Thyroid gland (tissue), 4 donors: ENCODE results near the gene RTTN. TPM values are rescaled to one million over a fixed set of nuclear protein-coding genes. Genes with fewer than 3 reads are reported as not detected.

Source experiments
- DNase-seq, 2 donors: peaks; one replicate each; pipeline ENCODE4 v3.0.0-alpha.2; 2019
- H3K27ac ChIP-seq, 3 donors: fragments of 200-600 bp; sonication (generic); 1 replicate in 2 of 3; 2 replicates in 1 of 3; pipeline ENCODE4 v1.5.1; 2016 to 2019; ENCODE audit warnings: mild to moderate bottlenecking in 1 of 3, moderate library complexity in 1 of 3
- H3K27me3 ChIP-seq: fragments of 200-600 bp; sonication (generic); one replicate; pipeline ENCODE4 v1.5.1; 2019
- H3K36me3 ChIP-seq, 2 donors: fragments of 200-600 bp; sonication (generic); one replicate each; pipeline ENCODE4 v1.5.1; 2016 to 2019
- H3K4me1 ChIP-seq, 2 donors: fragments of 200-600 bp; sonication (generic); one replicate each; pipeline ENCODE4 v1.5.1; 2017 to 2019
- H3K4me3 ChIP-seq, 3 donors: fragments of 200-600 bp; sonication (generic); replicated peaks in 1 of 3; 1 replicate in 2 of 3; 2 replicates in 1 of 3; pipeline ENCODE4 v1.5.1; 2016; ENCODE audit warnings: mild to moderate bottlenecking in 1 of 3
- H3K9me3 ChIP-seq: fragments of 200-600 bp; sonication (generic); one replicate; pipeline ENCODE4 v1.5.1; 2017
- POLR2A ChIP-seq, 2 donors: fragments of 450-650 bp; IDR thresholded peaks; one replicate each; pipeline ENCODE4 v1.6.1; 2017; ENCODE audit warnings: antibody characterized with exemption in 2 of 2, mild to moderate bottlenecking in 2 of 2, moderate library complexity in 1 of 2
- WGBS, 2 donors: methylation state at CpG; one replicate each; pipeline ENCODE4 v1.1.5; 2017; 5-methylcytosine and 5-hydroxymethylcytosine counted together
- intact Hi-C: fragments of 100-400 bp; cut with DNase I; formaldehyde crosslinking; loops from one replicate; pipeline ENCODE4 v1.15.1; 2023
- total RNA-seq, 4 donors: library from RNA; depleted of rRNA; stranded (reverse); fragments of >200 nt; gene quantifications; one replicate each; pipeline ENCODE4 v1.2.3, GENCODE V29; 2016
- TF ChIP-seq, protein P1 (sequence below), 6 experiments: fragments of 200-600 bp in 3 of 6; fragments of 450-650 bp in 3 of 6; sonication (generic) in 3 of 6; IDR thresholded peaks; one replicate each; pipeline ENCODE4 v1.5.1; 2016 to 2019; ENCODE audit warnings: antibody characterized with exemption in 6 of 6, mild to moderate bottlenecking in 2 of 6, inconsistent platforms in 1 of 6, moderate library complexity in 1 of 6

RTTN gene
- total RNA-seq, 4 donors from 2014 or later: 12.6 to 34.6 (median 19.3) TPM

- Histone ChIP-seq H3K4me1 (no peaks in the 10 kb centered on the region), H3K27me3 (no peaks in the 10 kb centered on the region), H3K36me3 (peaks cover 0 to 7% of the 10 kb centered on the region in 2 donors), H3K9me3 (no peaks in the 10 kb centered on the region), H3K27ac (no peak overlapping the region), H3K4me3 (no peak overlapping the region)
- intact Hi-C loops: no loop called here
- no peak for TF ChIP-seq POLR2A (IDR thresholded peaks at IDR 0.05)
- TF ChIP-seq, protein P1, sequence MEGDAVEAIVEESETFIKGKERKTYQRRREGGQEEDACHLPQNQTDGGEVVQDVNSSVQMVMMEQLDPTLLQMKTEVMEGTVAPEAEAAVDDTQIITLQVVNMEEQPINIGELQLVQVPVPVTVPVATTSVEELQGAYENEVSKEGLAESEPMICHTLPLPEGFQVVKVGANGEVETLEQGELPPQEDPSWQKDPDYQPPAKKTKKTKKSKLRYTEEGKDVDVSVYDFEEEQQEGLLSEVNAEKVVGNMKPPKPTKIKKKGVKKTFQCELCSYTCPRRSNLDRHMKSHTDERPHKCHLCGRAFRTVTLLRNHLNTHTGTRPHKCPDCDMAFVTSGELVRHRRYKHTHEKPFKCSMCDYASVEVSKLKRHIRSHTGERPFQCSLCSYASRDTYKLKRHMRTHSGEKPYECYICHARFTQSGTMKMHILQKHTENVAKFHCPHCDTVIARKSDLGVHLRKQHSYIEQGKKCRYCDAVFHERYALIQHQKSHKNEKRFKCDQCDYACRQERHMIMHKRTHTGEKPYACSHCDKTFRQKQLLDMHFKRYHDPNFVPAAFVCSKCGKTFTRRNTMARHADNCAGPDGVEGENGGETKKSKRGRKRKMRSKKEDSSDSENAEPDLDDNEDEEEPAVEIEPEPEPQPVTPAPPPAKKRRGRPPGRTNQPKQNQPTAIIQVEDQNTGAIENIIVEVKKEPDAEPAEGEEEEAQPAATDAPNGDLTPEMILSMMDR (IDR thresholded peaks at IDR 0.05): no peak
- no peak for DNase-seq
These were observed 22.9 kb downstream of the RTTN start for GRCh38 chr18:70182548-70182947.

DNA sequence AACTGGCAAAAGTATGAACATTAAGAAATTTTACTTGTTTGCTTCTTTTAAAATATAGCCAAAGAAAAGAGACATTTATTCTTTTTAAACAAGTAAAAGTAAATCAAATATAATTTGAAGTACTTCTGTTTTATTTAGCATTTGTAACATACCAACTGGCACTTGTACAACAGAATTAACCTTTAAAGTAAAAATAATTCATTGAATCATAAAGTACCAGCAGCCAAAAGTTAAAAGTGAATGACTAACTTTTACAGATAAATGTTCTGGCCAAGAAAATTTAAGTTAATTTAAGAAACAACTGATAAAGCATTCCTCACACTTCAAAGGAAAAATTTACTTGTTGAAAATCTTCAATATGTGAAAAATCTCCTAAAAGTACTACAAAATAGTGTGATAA is 23.8 kb downstream of the RTTN start:
- intact Hi-C loops: no loop called here

GRCh38 chr18:70181015-70181414 is 24.5 kb downstream of the RTTN start:
- no peaks in the 10 kb centered on the region for H3K4me1 ChIP-seq
- TF ChIP-seq, protein P1 (IDR thresholded peaks at IDR 0.05): no peak
- TF ChIP-seq POLR2A (IDR thresholded peaks at IDR 0.05): no peak
- WGBS, 2 donors: 91 to 98% methylated on average over 1 of the region's 1 CpG
- no peak overlapping the region for H3K27ac ChIP-seq
- H3K4me3 ChIP-seq: no peak overlapping the region
- H3K36me3 ChIP-seq: peaks cover 0 to 3% of the 10 kb centered on the region in 2 donors
- no peaks in the 10 kb centered on the region for H3K27me3 ChIP-seq
- intact Hi-C loops: no loop called here
- no peaks in the 10 kb centered on the region for H3K9me3 ChIP-seq
- no peak for DNase-seq

More for the DNA sequence above, 23.8 kb downstream of the RTTN start:
- Histone ChIP-seq H3K4me3 (no peak overlapping the region), H3K27ac (no peak overlapping the region), H3K36me3 (peaks cover 0 to 7% of the 10 kb centered on the region in 2 donors), H3K27me3 (no peaks in the 10 kb centered on the region), H3K9me3 (no peaks in the 10 kb centered on the region), H3K4me1 (no peaks in the 10 kb centered on the region)
- no peak for DNase-seq
- TF ChIP-seq, protein P1 (IDR thresholded peaks at IDR 0.05): no peak
- no peak for TF ChIP-seq POLR2A (IDR thresholded peaks at IDR 0.05)

DNA sequence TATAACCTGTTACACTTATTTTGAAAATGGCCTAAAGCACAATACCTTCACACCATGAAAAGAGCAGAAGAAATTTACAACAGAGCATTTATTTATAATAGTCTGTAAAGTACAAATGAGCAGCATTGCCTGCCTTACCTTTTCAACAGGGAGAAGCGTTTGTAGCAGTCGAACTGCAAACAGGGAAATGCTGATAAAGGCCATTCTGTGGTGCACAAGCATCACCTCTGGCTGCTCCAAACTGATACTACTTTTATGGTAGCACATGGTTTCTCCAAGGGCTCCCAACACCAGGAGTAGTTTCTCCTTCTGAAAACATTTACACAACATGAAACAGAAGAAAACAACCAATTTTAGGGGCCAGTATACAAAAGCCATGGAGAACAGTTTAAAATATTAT is 28.9 kb downstream of the RTTN start:
- TF ChIP-seq, protein P1 (IDR thresholded peaks at IDR 0.05): no peak
- no peak for TF ChIP-seq POLR2A (IDR thresholded peaks at IDR 0.05)
- intact Hi-C loops: no loop called here
- DNase-seq: no peak
- no peak overlapping the region for H3K27ac ChIP-seq
- WGBS, 2 donors: 94 to 95% methylated on average over 2 of the region's 2 CpGs
- H3K4me3 ChIP-seq: no peak overlapping the region
- no peaks in the 10 kb centered on the region for H3K27me3 ChIP-seq
- no peaks in the 10 kb centered on the region for H3K9me3 ChIP-seq
- no peaks in the 10 kb centered on the region for H3K4me1 ChIP-seq
- H3K36me3 ChIP-seq: peaks cover 0 to 3% of the 10 kb centered on the region in 2 donors

- intact Hi-C loops: no loop called here
- H3K9me3 ChIP-seq: no peaks in the 10 kb centered on the region
These were observed 30.3 kb downstream of the RTTN start for GRCh38 chr18:70175216-70175615.

More at GRCh38 chr18:70175216-70175615, 30.3 kb downstream of the RTTN start:
- H3K27me3 ChIP-seq: no peaks in the 10 kb centered on the region
- peaks cover 0 to 3% of the 10 kb centered on the region in 2 donors for H3K36me3 ChIP-seq
- no peak overlapping the region for H3K4me3 ChIP-seq
- DNase-seq: no peak
- H3K27ac ChIP-seq: no peak overlapping the region
- H3K4me1 ChIP-seq: no peaks in the 10 kb centered on the region
- WGBS, 2 donors: 96 to 97% methylated on average over 2 of the region's 2 CpGs
- TF ChIP-seq POLR2A (IDR thresholded peaks at IDR 0.05): no peak
- TF ChIP-seq, protein P1 (IDR thresholded peaks at IDR 0.05): no peak
